Stomach (tissue), 4 donors: ENCODE results near the gene HYAL1.

Experiments used
- POLR2A ChIP-seq, 4 donors: fragments of 450-650 bp; IDR thresholded peaks; one replicate each; pipeline ENCODE4 v1.6.1; 2016; ENCODE audit warnings: antibody characterized with exemption in 4 of 4, control low read depth in 2 of 4, mild to moderate bottlenecking in 1 of 4, moderate library complexity in 1 of 4
- POLR2AphosphoS5 ChIP-seq, 3 donors: sonication (generic); formaldehyde crosslinking; IDR thresholded peaks; one replicate each; pipeline ENCODE4 v1.6.1; 2016; ENCODE audit warnings: antibody characterized with exemption in 3 of 3
- TF ChIP-seq, protein P1 (sequence below), 7 experiments: fragments of 450-650 bp in 4 of 7; fragments of 200-600 bp in 3 of 7; sonication (generic) in 3 of 7; IDR thresholded peaks; one replicate each; pipeline ENCODE4 v1.5.1; 2016 to 2019; ENCODE audit warnings: antibody characterized with exemption in 7 of 7, control low read depth in 2 of 7, mild to moderate bottlenecking in 1 of 7

DNA sequence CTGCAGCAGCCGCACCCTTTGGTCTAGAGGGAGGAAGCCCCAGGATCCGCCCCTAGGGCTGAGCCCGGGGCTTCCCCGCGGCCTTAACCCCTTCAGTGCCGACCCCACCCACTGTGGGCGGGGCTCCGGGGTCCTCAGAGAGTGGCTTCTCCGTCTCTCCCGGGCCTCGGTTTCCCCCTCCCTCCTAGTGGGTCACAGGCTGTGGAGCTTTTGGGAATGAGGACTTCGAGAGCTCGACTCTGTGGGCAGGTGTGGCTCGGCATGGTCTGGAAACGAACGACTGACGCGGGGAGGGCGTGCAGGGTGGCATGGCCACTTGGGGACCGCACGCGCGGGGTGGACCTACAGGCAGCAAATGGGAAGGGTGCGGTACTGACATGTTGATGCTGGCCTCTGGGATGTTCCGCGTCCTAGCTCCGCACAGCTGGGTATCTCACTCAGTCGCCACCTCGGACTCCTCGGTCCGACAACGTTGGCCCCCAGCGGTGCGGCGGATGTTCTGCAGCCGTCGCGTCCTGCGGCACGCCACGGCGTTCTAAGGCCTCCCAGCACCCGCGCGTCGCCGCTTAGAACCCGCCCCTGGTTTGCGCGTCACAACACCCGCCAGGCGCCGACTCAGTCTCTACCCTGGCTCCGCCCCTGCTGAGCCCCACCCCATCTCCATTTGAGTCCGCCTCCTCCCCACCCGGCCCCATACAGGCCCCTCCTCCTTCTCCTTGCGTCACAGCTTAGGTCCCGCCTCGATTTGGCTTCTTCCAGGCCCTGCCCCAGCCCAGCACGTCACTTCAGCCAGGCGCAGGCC, 4.3 kb downstream of the HYAL1 start, which contains the start of the genes HYAL3 and NAA80:
- TF ChIP-seq POLR2A (IDR thresholded peaks at IDR 0.05) (peak in 2 of 4 donors; percentile 48 to 84), POLR2AphosphoS5 (IDR thresholded peaks at IDR 0.05) (peak; percentile 87 to 98 (median 97))
- TF ChIP-seq, protein P1, sequence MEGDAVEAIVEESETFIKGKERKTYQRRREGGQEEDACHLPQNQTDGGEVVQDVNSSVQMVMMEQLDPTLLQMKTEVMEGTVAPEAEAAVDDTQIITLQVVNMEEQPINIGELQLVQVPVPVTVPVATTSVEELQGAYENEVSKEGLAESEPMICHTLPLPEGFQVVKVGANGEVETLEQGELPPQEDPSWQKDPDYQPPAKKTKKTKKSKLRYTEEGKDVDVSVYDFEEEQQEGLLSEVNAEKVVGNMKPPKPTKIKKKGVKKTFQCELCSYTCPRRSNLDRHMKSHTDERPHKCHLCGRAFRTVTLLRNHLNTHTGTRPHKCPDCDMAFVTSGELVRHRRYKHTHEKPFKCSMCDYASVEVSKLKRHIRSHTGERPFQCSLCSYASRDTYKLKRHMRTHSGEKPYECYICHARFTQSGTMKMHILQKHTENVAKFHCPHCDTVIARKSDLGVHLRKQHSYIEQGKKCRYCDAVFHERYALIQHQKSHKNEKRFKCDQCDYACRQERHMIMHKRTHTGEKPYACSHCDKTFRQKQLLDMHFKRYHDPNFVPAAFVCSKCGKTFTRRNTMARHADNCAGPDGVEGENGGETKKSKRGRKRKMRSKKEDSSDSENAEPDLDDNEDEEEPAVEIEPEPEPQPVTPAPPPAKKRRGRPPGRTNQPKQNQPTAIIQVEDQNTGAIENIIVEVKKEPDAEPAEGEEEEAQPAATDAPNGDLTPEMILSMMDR (IDR thresholded peaks at IDR 0.05) = peak in 5 of 7 experiments; percentile 21 to 68 (median 45)
